ENCODE measurements around the gene BANP.
"Not testable (repeated sequence)": the region's sequence is repeated elsewhere in the genome, so short reads cannot be mapped to it uniquely, and the experiment has no call there.

The BANP gene

GRCh38 chr16:87933140-87933495 is 18.1 kb upstream of the BANP start:
- no peak overlapping the region for H3K27ac ChIP-seq
- no peak for TF ChIP-seq CTCF (conservative IDR thresholded peaks at IDR 0.05)

GRCh38 chr16:87934752-87935425 is 16.3 kb upstream of the BANP start:
- H3K27ac ChIP-seq, result not testable (repeated sequence)

GRCh38 chr16:87936016-87936374 is 15.2 kb upstream of the BANP start:
- not testable (repeated sequence) for H3K27ac ChIP-seq

- no peak for TF ChIP-seq CTCF (conservative IDR thresholded peaks at IDR 0.05)
- H3K27ac ChIP-seq, result no peak within 1 kb of the TSS
Measured at GRCh38 chr16:87936375-87937230, 14.6 kb upstream of the BANP start, which contains the start of gene CA5A. CA5A (minus strand) TSS chr16:87936529; CDS start chr16:87936450, 79 bp downstream.

GRCh38 chr16:87937231-87937542 is 14.0 kb upstream of the BANP start:
- H3K27ac ChIP-seq, result not testable (repeated sequence)

GRCh38 chr16:87938412-87938949 is 12.8 kb upstream of the BANP start:
- H3K27ac ChIP-seq, result no peak overlapping the region
- no peak for TF ChIP-seq CTCF (conservative IDR thresholded peaks at IDR 0.05)

GRCh38 chr16:87939562-87940423 is 11.4 kb upstream of the BANP start:
- no peak overlapping the region for H3K27ac ChIP-seq
- no peak for TF ChIP-seq CTCF (conservative IDR thresholded peaks at IDR 0.05)

- no peak for TF ChIP-seq CTCF (conservative IDR thresholded peaks at IDR 0.05)
- H3K27ac ChIP-seq, result no peak overlapping the region
Measured at GRCh38 chr16:87942680-87943079, 8.6 kb upstream of the BANP start.

All from VCaP (cell line).